HG02763 (cell line): Measurements from ENCODE around the gene OR56A1.
"Not testable (repeated sequence)": the region's sequence is repeated elsewhere in the genome, so short reads cannot be mapped to it uniquely, and the experiment has no call there.

Experiments
- ATAC-seq: cut with Tn5 transposase; IDR thresholded peaks from one replicate; pipeline ENCODE4 v1.9.1; 2021; ENCODE audit warnings: mild to moderate bottlenecking, moderate library complexity; ENCODE audit not compliant: unreplicated experiment

The OR56A1 gene, protein sequence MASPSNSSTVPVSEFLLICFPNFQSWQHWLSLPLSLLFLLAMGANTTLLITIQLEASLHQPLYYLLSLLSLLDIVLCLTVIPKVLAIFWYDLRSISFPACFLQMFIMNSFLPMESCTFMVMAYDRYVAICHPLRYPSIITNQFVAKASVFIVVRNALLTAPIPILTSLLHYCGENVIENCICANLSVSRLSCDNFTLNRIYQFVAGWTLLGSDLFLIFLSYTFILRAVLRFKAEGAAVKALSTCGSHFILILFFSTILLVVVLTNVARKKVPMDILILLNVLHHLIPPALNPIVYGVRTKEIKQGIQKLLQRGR

DNA sequence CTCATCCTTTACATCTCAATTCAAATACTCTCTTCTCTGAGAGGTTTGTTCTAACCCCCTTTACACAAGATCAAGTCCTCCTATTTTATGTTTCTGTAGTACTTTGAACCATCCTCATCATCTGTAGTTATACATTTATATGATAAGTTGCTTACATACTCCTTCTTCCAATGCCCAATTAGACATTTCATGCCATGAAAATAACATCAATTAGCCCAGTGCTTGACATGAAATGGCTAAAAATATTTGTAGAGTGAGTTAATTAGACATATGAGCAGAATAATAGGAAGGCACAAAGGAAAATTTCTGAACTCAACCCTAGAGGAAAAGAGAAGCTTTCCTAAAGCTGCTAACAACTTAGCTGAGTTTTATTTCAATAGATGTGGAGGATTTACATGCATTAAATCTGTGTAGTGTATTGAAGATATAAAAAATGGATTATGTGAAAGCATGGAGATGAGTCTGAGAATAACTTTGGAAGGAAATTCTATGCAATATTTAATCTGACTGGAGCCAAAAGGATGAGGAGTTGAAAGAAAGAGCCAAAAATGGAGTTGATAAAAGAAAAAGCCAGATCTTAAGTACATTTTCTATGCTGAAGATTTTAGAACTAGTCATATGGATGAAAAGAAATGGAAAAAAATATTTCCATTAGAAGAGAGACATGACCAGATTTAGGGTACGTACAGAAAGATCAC lies at the start of gene OR56A1:
TSS of gene OR56A1 (minus strand) at position 51 of the 698 bp plus-strand sequence. CDS start 3,066 bp downstream, outside the sequence.
- ATAC-seq = no peak

DNA sequence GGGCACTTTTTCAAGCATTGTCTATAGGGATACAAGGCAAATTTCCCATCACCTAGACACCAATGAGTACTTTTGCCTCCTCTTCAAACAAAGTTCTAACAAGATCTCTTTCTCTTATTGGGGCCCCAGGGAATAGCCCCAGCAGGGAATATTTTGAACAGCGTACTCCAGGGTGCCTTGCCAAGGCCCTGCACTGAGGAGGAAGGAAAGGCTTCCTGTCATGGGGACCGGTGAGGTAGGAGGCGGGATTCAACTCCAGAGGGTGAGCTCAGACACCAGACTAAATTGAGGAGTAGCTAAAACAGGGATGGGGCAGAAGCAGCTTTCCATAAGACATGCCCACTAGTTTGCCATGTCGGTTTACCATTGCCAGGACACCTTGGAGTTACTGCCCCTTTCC lies 48.9 kb upstream of the OR56A1 start:
- no peak for ATAC-seq

DNA sequence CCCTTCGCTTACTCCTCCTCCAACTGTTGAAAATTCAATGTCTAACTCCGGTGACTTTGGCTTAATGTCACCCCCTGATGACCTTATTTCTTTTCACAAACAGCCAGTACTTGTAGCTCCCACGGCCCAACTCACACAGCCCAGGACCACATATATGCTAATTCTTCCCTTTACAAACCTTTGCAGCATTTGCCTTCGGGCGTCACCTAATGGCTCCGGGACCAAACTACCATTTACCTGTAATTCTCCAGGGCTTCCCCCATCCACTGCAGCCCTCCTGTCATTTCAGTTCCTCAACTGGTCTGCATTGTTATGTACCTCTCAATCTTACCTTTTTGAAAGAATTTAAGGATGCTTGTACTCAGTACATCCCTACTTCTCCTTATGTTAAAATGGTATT lies 47.2 kb upstream of the OR56A1 start:
- ATAC-seq = no peak

DNA sequence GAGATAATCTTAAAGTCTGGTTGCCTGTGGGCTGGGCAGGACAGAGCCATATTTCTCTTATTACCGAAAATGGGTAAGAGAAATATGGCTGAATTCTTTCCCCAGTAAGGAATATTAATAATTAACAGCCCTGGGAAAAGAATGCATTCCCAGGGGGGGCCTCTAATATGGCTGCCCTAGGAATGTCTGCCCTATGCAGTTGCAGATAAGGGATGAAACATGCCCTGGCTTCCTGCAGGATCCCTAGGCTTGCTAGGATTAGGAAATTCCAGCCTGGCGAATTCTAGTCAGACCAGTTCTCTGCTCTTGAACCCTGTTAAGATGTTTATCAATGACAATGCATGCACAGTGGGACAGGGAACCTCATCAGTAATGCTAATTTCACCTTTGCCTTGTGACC lies 45.9 kb upstream of the OR56A1 start:
- not testable (repeated sequence) for ATAC-seq

DNA sequence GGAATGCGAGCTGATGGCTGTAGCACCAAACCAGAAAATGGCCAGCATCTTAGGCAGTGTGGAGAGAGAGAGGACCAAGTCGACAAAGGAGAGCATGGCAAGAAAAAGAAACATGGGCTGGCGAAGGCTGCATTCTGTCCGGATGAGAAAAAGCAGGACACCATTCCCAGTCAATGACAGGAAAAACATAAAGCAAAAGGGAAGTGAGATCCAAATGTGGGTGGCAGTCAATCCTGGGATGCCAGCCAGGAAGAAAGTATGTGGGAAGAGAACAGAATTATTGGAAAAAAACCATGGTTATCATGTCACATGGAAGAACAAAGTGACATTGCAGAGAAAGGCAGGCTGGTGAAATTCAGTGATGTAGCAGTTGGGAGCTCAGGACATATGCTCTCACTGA lies 36.9 kb upstream of the OR56A1 start:
- ATAC-seq = no peak

DNA sequence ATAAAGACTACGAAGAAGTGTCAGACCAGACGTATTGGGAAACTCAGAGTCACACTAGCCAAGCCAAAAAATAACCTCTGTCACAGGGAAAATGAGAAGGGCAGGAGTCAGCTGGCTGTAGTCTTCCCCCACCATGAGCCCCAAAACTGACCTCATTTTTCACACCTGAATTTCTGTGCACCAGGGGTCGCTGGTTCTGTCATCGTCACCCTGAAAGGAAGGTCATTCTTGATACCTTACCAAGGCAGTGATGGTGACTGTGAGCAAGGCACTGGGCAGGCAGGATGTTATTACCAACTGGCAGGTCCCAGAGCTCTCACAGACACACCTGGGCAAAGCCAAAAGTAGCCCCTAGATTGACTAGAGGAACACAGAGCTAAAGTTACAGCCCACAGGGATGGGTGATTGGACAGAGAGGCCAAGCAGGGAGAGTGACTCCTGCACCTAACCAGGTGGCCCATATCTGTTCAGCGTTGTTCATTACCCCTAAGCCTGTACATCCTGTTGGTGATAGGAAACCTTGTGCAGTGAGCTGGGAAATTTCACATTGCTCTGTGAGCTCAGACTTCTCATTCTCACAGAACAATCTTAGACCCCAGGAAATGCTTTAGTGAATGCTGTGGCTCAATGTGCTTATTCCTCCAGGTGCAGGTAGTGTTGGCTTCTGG lies 32.3 kb upstream of the OR56A1 start:
- ATAC-seq = no peak

DNA sequence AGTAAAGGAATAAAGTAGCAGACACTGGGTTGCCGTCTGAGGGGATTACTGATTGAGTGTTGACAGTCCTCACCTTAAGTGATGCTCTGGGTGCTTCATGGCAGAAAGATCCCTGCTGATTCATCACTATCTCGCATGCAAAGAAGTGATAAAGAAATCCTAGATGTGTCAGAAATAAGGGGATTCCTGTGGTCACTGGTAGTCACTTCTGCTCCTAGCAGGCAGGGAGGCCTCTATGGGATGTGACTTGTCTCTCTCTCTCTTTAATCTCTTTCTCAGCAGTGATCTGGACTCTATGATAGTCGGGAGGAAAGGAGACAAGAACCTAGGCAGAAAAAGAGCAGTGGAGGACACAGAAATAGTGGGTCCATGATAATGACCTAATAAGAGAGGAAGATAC lies 30.9 kb upstream of the OR56A1 start:
- ATAC-seq = no peak

DNA sequence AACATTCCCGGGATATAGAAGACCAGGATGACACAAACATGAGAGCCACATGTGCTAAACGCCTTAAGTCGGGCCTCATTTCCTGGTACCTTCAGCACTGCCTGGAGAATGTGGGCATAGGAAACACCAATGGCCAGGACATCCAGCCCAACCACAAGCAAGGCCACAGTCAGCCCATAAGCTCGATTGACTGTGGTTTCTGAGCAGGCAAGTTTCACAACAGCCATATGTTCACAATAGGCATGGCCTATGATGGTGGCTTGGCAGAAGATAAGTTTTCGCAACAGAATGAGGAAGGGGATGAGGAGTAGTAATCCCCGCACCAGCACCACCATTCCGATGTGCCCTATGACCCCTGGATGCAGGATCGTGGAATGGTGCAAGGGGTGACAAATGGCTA lies 26.9 kb upstream of the OR56A1 start:
- ATAC-seq = no peak

DNA sequence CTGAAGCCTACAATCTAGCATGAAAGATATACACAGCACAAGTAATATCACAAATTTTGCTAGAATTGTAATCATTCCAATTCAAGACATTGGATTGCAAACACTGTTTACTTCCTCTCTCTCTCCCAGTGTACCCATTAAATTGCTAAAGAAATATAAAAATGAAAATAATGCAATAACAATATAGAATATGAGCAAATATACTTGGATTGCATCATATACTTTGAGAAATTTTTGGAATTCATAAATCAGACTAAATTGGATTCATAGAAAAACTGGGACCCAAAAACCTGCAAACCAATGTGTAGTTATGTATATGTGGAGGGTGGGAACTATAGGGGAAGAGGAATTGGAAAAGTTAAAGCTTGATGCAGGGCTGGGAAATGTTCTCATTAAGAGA lies 25.0 kb upstream of the OR56A1 start:
- ATAC-seq = no peak

DNA sequence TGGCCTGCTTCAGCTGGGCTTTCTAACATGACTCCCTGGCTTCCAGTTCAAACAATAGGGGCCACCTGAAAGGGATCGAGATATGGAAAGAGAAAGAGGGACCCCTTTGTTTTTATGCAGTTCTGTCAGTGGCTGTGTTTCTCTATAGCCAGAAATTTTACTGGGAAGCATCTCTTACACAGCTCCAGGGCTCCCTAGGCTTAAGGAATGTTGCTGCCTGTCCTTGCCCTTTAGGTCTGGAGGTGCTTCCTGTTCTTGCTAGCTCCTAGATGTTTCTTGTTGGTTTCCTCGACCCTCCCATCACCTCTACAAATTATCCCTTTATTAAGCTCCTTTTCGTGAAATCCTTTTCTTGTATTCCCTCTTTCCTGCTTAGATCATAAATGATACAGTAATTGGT lies 21.8 kb upstream of the OR56A1 start:
- no peak for ATAC-seq

DNA sequence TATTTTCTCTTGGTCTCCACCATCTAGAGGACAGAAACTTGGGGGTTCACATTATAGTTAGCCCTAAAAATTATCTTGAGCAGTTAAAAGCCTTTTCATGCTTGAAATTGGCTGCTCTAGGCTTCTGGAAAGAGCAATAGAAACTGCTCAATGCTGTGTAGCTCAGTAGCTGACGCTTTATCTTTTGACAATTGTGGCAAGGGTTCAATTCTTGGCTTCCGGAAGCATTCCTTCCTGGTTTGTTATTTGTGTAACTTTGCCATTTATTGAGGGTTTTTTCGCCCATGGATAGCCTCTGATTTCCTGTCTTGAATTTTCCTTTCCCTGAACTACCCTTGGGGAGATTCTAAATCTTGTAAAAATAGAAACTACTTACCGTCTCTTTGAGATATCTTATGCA lies 10.3 kb upstream of the OR56A1 start:
- ATAC-seq = no peak

DNA sequence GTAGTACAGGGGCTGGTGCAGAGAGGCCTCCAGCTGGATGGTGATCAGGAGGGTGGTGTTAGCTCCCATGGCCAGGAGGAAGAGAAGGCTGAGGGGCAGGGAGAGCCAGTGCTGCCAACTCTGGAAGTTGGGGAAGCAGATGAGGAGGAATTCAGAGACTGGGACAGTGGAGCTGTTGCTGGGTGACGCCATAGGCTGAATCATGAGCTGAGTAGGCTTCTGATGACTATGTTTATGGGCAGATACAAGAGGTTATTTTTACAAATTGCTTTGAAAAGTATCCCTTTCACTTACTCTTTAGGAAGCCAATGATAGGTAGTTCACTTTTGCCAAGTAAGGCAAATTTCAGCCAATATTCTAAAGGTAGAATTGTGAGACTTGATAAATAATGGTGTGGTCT lies 3.1 kb downstream of the OR56A1 start:
- no peak for ATAC-seq

DNA sequence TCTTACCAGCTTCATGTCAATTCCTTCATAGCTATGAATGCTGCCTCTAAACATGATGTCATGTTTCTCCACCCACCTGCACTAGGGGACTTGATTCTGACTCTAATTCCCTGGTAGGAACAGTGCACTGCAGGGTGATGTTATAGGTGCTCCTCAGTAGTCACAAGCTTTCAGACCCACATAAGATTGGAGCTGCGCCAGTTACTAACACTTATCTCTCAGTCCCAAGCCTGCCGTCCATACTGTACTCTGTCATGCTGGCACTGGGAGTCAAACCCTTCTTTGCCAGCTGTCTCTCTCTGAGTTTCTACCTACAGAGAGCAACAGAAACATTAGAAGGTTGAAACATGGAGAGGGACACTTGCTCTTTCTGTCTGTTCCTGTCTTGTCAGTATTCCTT lies 5.5 kb downstream of the OR56A1 start:
- no peak for ATAC-seq

DNA sequence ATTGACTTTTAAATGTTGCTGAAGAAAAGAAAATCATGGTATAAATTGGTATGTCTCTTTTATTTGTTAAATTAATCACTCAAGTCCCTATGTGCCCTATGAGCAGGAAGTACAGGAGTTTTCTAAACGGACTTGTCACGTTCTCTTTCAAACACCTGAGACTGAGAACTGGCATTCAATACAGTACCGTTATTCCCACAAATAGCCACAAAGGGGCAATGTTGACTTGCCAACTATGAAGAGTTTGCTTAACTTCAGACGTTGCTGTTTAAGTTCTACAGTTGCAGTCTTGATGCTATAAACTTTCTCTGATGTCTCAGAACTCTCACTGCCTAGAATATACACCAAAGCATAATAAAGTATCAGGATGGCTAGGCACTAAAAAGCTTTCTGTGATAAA lies 7.6 kb downstream of the OR56A1 start:
- no peak for ATAC-seq

DNA sequence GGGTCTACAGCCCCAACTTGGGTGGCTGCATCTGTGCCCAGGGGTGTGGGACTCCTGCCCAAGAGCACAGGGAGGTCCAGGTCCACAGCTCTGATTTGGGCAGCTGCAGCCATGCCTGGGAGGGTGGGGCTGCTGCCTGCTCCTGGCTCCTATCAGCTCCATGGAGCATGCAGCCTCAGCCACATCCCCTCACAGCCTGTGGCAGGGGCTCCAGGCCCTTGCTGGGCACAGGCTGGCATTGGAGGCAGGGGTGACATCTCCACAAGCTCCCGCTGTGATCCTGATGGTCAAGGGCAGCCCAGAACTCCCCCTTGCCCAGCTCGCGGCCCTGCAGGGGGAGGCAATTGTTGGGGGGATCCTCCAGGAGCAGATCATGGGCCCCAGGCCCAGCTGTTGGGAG lies 17.5 kb downstream of the OR56A1 start:
- ATAC-seq = no peak

DNA sequence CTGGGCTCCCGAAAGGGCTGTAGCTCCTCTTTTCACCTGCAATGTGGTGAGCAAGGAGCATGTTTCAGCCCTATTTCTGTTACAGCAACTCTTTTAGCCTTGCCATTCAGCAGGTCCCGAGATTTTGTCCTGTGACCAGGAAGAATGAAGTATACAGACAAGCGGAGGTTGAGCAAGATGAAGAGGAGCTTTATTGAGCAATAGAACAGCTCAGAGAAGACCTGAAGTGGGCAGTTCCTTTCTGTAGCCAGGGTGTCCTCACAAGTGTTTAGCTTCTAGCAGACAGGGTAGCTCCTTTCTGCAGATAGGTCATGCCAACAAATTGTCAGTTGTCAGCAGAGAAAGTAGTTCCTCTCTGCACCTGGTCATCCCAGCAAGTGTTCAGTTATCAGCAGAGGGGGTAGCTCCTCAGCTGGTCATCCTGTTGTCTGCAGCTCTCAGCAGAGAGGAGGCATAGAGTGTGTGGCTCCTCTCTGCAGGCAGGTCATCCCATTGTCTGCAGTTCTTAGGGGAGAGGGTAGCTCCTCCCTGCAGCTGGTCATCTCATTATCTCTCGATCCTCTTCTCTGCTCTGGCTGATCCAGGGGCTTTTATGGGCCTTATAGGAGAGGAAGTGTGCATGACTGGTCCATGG lies 18.4 kb downstream of the OR56A1 start:
- no peak for ATAC-seq

DNA sequence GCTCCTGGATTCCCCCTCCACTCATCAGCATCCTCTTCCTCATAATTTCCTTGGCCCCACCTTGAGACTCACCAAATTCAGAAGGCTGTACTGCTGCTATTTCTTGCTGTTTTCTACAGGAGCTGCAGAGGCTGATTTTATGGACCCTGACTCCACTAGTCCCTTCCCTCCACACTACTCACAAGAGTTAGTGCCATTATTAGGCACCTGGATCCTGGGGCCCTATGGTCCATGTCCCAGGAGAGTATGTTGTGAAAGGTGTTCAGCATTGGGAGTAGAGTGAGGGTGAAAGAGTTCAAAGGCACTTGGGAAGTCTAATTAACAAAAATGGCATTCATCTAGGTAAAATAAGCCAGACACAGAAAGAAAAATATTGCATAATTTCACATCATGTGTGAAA lies 23.7 kb downstream of the OR56A1 start, which contains the start of gene OR56A4:
TSS of gene OR56A4 (minus strand) at position 101 of the 400 bp plus-strand sequence. CDS start 3,954 bp downstream, outside the sequence.
- ATAC-seq = no peak

DNA sequence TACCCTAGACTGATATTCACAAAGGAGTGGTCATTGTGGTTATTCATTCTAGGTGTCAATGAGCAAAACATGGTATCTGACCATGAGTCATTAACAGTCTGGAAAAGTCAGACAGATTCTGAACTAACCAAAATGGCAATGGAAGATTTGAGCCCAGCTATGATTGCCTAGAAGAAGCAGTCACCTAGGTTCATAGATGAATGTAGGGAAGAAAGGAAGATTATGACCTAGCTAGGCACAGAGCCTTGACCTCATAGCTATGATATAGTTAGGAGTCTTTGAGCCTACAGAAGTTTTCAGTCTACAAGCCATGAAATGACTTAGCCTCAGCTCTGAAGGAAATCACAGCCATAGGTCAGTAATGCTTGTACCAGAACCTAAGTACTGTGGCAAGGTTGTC lies 24.2 kb downstream of the OR56A1 start:
- no peak for ATAC-seq

DNA sequence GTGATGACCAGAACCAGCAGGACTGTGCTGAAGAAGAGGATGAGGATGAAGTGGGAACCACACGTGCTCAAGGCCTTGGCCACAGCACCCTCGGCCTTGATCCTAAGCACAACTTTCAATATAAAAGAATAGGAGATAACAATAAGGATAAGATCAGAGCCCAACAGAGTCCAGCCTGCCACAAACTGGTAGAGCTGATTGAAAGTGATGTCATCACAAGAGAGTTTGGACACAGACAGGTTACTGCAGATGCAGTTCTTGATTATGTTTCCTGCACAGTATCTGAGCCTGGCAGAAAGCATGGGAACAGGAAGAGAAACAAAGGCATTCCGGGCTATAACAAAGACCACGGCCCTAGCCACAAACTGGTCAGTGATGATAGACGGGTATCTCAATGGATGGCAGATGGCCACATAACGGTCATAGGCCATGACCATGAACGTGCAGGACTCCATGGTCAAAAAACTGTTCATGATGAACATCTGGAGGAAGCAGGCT lies 28.3 kb downstream of the OR56A1 start:
- ATAC-seq = no peak

DNA sequence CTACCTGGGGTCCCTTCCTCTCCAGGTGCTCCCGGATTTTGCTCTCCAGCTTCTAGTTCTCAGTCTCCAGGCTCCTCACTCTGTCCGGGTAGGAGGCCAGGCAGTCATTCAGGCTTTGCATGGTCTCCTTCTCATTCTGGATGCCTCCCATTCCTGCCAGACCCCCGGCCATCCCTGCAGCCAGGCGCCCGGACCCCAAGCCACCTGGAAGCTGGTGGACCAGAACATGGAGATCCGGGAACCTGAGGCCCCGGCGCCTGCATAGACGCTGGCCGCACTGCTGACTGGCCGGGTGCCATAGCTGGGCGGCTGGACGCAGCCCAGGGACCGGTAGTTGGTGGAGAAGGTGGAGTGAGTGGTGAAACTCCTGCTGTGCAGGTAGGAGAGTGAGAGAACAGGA lies 35.8 kb downstream of the OR56A1 start:
- ATAC-seq = no peak

DNA sequence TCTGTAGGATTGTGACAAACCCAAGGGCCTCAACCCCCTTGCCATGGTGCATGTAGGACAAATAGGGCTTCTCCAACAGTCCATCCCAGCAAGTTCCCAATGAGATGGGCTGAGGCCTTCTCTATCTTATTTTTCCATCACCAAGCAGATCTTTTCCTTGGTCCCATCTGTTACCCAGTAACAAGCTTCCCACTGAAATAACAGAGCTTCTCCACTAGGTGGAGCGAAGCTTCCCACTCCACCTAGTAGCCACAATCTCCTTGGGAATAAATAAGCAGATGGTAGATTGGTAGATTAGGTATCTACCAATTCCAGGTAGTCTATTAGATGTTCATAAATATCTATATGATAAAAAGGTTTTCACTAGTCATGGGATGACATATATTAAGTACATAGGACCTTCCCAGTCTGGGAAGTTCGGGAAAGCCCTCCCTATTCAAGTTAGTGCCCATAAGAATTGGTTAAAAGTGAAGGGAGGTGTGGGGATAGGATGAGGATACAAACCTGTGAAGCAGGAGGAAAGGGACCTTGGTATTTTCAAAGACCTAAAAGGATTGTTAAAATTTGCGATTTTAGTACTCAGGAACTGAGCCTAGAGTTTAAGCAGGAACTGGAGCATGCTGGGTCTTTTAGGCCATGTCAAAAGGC lies 37.8 kb downstream of the OR56A1 start:
- ATAC-seq = no peak
